Neural progenitor cell (in vitro differentiated cells): ENCODE data around the gene NUDT3. TPM values are rescaled to one million over a fixed set of nuclear protein-coding genes. Genes with fewer than 3 reads are reported as not detected.
A peak's percentile ranks its signal among the peaks of the same experiment; 100 is the strongest.

Experiments used
- DNase-seq: peaks from one replicate; pipeline ENCODE4 v3.0.0-alpha.2; 2016; ENCODE audit warnings: low spot score
- H2AFZ ChIP-seq: fragments of 200-600 bp; sonication (generic); replicated peaks from 2 replicates; pipeline ENCODE4 v1.6.1; 2016; ENCODE audit warnings: antibody characterized with exemption
- H3F3A ChIP-seq: fragments of 200-600 bp; sonication (generic); 2 replicates; pipeline ENCODE4 v1.6.1; 2016; ENCODE audit warnings: antibody characterized with exemption, low read depth
- H3K27ac ChIP-seq: fragments of 200-600 bp; sonication (generic); 2 replicates; pipeline ENCODE4 v1.5.1; 2016; ENCODE audit warnings: mild to moderate bottlenecking
- H3K27me3 ChIP-seq: fragments of 200-600 bp; sonication (generic); 2 replicates; pipeline ENCODE4 v1.6.1; 2016; ENCODE audit warnings: mild to moderate bottlenecking, moderate library complexity
- H3K36me3 ChIP-seq: fragments of 200-600 bp; sonication (generic); 2 replicates; pipeline ENCODE4 v1.5.1; 2016
- H3K4me1 ChIP-seq: fragments of 200-600 bp; sonication (generic); 2 replicates; pipeline ENCODE4 v1.6.1; 2016; ENCODE audit warnings: mixed run types
- H3K4me2 ChIP-seq: fragments of 200-600 bp; sonication (generic); 2 replicates; pipeline ENCODE4 v1.6.1; 2016
- H3K4me3 ChIP-seq: fragments of 200-600 bp; sonication (generic); 2 replicates; pipeline ENCODE4 v1.5.1; 2016
- H3K79me2 ChIP-seq: fragments of 200-600 bp; sonication (generic); 2 replicates; pipeline ENCODE4 v1.6.1; 2016; ENCODE audit warnings: low read depth
- H3K9ac ChIP-seq: fragments of 200-600 bp; sonication (generic); 2 replicates; pipeline ENCODE4 v1.6.1; 2016
- H3K9me3 ChIP-seq: fragments of 200-600 bp; sonication (generic); 2 replicates; pipeline ENCODE4 v1.5.1; 2016; ENCODE audit warnings: low read depth
- H4K20me1 ChIP-seq: fragments of 200-600 bp; sonication (generic); 2 replicates; pipeline ENCODE4 v1.6.1; 2016; ENCODE audit warnings: low read depth
- H3K27ac Mint-ChIP-seq: 3 replicates; pipeline ENCODE4 v1.8.0; 2021; ENCODE audit warnings: mixed read lengths
- H3K27me3 Mint-ChIP-seq: 2 replicates; pipeline ENCODE4 v1.8.0; 2022; ENCODE audit warnings: low read depth, mild to moderate bottlenecking, inconsistent platforms, moderate library complexity, mixed read lengths; ENCODE audit not compliant: insufficient read depth
- H3K36me3 Mint-ChIP-seq: 3 replicates; pipeline ENCODE4 v1.8.0; 2021; ENCODE audit warnings: mixed read lengths
- H3K4me1 Mint-ChIP-seq: 3 replicates; pipeline ENCODE4 v1.8.0; 2021; ENCODE audit warnings: mixed read lengths
- H3K4me3 Mint-ChIP-seq: 3 replicates; pipeline ENCODE4 v1.8.0; 2021; ENCODE audit warnings: mild to moderate bottlenecking, moderate library complexity, mixed read lengths
- H3K9me3 Mint-ChIP-seq: 3 replicates; pipeline ENCODE4 v1.8.0; 2020; ENCODE audit warnings: mixed read lengths
- EZH2 ChIP-seq: fragments of 200-600 bp; sonication (generic); IDR thresholded peaks from 2 replicates; pipeline ENCODE4 v1.6.1; 2017; ENCODE audit warnings: antibody characterized with exemption, mild to moderate bottlenecking, moderate library complexity
- EZH2phosphoT487 ChIP-seq: fragments of 200-600 bp; sonication (generic); IDR thresholded peaks from 2 replicates; pipeline ENCODE4 v1.6.1; 2017; ENCODE audit warnings: antibody characterized with exemption
- total RNA-seq: library from RNA; depleted of rRNA; stranded (reverse); fragments of >200 nt; gene quantifications from 2 replicates; pipeline ENCODE4 v1.2.3, GENCODE V29; 2015; ENCODE audit warnings: low replicate concordance
- TF ChIP-seq, protein P1 (sequence below): fragments of 200-600 bp; sonication (generic); IDR thresholded peaks from 2 replicates; pipeline ENCODE4 v1.5.1; 2017; ENCODE audit warnings: antibody characterized with exemption, mild to moderate bottlenecking

The NUDT3 gene
- total RNA-seq, 1 donor from 2014 or later = 35.7 TPM

- H3K4me1 ChIP-seq = peaks cover 22% of the 10 kb centered on the region
- no peak overlapping the region for H2AFZ ChIP-seq
- H3K27me3 ChIP-seq = no peaks in the 10 kb centered on the region
- no peak overlapping the region for H3K27ac Mint-ChIP-seq
- no peaks in the 10 kb centered on the region for H3K9me3 Mint-ChIP-seq
- peak overlapping the region; percentile 75 for H3K27ac ChIP-seq
- H3K4me3 ChIP-seq = no peak overlapping the region
- peaks cover 9% of the 10 kb centered on the region for H3K27me3 Mint-ChIP-seq
- H4K20me1 ChIP-seq = peaks cover 94% of the 10 kb centered on the region
- no peak for DNase-seq
- no peaks in the 10 kb centered on the region for H3K9me3 ChIP-seq
- H3K79me2 ChIP-seq = peaks cover 46% of the 10 kb centered on the region
- peaks cover 27% of the 10 kb centered on the region for H3K36me3 Mint-ChIP-seq
- H3K4me3 Mint-ChIP-seq = peak overlapping the region; percentile 48
- H3K9ac ChIP-seq = no peak overlapping the region
- TF ChIP-seq EZH2 = no peak
- TF ChIP-seq, protein P1, sequence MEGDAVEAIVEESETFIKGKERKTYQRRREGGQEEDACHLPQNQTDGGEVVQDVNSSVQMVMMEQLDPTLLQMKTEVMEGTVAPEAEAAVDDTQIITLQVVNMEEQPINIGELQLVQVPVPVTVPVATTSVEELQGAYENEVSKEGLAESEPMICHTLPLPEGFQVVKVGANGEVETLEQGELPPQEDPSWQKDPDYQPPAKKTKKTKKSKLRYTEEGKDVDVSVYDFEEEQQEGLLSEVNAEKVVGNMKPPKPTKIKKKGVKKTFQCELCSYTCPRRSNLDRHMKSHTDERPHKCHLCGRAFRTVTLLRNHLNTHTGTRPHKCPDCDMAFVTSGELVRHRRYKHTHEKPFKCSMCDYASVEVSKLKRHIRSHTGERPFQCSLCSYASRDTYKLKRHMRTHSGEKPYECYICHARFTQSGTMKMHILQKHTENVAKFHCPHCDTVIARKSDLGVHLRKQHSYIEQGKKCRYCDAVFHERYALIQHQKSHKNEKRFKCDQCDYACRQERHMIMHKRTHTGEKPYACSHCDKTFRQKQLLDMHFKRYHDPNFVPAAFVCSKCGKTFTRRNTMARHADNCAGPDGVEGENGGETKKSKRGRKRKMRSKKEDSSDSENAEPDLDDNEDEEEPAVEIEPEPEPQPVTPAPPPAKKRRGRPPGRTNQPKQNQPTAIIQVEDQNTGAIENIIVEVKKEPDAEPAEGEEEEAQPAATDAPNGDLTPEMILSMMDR = peak; percentile 50
- TF ChIP-seq EZH2phosphoT487 = no peak
- peaks cover 89% of the 10 kb centered on the region for H3F3A ChIP-seq
- peaks cover 11% of the 10 kb centered on the region for H3K36me3 ChIP-seq
- no peak overlapping the region for H3K4me2 ChIP-seq
- peaks cover 63% of the 10 kb centered on the region for H3K4me1 Mint-ChIP-seq
Observed at GRCh38 chr6:34243901-34244884, 148.3 kb downstream of the NUDT3 start.

- Histone ChIP-seq H3K4me1 (peaks cover 31% of the 10 kb centered on the region), H3K4me3 (no peak overlapping the region), H3K9me3 (no peaks in the 10 kb centered on the region), H3F3A (peaks cover 93% of the 10 kb centered on the region), H3K36me3 (peaks cover 11% of the 10 kb centered on the region), H3K27me3 (no peaks in the 10 kb centered on the region), H2AFZ (no peak overlapping the region), H3K9ac (no peak overlapping the region), H3K4me2 (no peak overlapping the region), H4K20me1 (peaks cover 99% of the 10 kb centered on the region), H3K79me2 (peaks cover 55% of the 10 kb centered on the region), H3K27ac (peak overlapping the region; percentile 53)
- TF ChIP-seq EZH2phosphoT487 (no peak), EZH2 (no peak)
- TF ChIP-seq, protein P1 = no peak
- peaks cover 9% of the 10 kb centered on the region for H3K27me3 Mint-ChIP-seq
- H3K4me3 Mint-ChIP-seq = peak overlapping the region; percentile 41
- no peaks in the 10 kb centered on the region for H3K9me3 Mint-ChIP-seq
- H3K4me1 Mint-ChIP-seq = peaks cover 70% of the 10 kb centered on the region
- no peak overlapping the region for H3K27ac Mint-ChIP-seq
- no peak for DNase-seq
- peaks cover 28% of the 10 kb centered on the region for H3K36me3 Mint-ChIP-seq
Observed at GRCh38 chr6:34243131-34243771, 149.2 kb downstream of the NUDT3 start.

DNA sequence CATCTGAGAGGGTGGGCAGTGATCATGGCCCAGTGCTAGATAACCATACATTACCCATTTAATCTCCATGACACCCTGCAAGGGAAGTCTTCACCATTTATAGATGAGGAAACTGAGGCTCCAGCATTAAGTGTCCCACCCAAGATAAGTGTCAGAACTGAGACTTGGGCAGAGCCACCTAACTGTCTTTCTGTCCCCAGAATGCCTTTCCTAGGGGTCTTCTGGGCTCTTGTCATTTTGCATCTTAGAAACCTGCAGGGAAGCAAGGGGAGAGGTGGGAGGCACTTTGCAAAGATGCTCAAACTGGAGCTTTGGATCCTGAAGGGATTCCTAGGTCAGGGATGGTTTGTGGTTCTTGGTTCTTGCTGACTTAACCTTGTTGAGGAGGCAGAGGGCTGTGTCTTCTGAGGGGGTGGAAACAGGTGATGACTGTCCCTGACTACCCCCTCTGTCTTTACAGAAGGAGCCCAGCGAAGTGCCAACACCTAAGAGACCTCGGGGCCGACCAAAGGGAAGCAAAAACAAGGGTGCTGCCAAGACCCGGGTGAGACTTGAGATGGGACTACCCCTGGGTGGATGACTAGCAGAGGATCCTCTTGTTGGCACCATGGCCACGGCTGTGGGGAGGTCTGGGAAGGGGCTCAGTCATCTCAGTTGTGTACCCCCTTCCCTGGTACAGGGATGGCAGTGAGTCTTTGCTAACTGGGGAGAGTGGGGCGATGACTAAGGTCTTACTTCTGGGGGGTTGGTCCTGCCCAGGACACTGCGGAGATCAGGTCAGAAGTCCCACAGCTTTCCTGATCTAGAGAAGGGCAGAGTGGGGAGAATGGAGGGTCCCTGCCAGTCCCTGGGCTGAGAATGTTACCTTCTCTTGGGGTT, 150.0 kb downstream of the NUDT3 start:
- Mint-ChIP-seq H3K4me3 (peak overlapping the region; percentile 41), H3K27me3 (peaks cover 9% of the 10 kb centered on the region), H3K9me3 (no peaks in the 10 kb centered on the region), H3K27ac (no peak overlapping the region), H3K4me1 (peaks cover 64% of the 10 kb centered on the region), H3K36me3 (peaks cover 28% of the 10 kb centered on the region)
- Histone ChIP-seq H3K27ac (peak overlapping the region; percentile 58), H3F3A (peaks cover 93% of the 10 kb centered on the region), H4K20me1 (peaks cover 99% of the 10 kb centered on the region), H3K9ac (no peak overlapping the region), H3K4me2 (no peak overlapping the region), H3K79me2 (peaks cover 63% of the 10 kb centered on the region), H3K27me3 (no peaks in the 10 kb centered on the region), H3K4me1 (peaks cover 31% of the 10 kb centered on the region), H3K9me3 (no peaks in the 10 kb centered on the region), H2AFZ (no peak overlapping the region), H3K4me3 (no peak overlapping the region), H3K36me3 (peaks cover 11% of the 10 kb centered on the region)
- TF ChIP-seq, protein P1 = no peak
- no peak for TF ChIP-seq EZH2
- TF ChIP-seq EZH2phosphoT487 = no peak
- no peak for DNase-seq
